GM19372 (cell line): Measurements from ENCODE around the gene ELSPBP1.
"Not testable (repeated sequence)": the region's sequence is repeated elsewhere in the genome, so short reads cannot be mapped to it uniquely, and the experiment has no call there.

Experiments
- ATAC-seq: cut with Tn5 transposase; IDR thresholded peaks from one replicate; pipeline ENCODE4 v1.9.1; 2021; ENCODE audit warnings: mild to moderate bottlenecking, low read depth, moderate library complexity; ENCODE audit not compliant: unreplicated experiment

ELSPBP1 gene

DNA sequence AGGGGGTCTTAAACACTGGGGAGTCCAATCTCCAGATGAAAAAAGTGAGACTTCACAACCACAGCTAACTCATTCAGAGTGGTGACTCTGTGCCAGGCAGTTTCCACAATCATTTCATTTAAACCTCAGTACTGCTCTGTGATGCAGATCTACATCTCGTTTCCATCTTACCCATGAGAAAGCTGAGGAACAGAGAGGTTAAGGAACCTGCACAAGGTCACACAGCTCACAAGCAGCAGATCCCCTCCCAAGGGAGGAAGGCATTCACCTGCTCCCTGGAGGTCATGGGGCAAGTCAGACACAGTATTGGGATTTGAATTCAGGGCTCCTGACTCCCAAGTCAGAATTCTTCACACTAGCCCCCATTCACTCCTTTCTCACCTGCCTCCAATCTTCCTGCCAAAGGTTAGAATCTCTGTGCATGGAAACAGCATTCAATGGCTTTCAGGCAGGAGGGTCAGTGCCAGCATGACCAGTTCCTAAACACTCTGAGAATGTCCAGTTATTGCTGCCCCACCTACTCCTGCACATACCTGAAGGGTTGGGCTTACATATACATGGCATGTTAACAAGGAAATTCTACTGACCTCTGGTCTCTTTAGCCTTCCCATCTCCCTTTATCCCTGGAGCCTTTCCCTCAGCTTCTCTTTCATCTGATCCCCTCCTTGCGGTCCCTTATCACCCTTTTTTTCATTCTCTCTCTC lies 47.6 kb downstream of the ELSPBP1 start:
- ATAC-seq: no peak

GRCh38 chr19:48043675-48044258 lies 49.3 kb downstream of the ELSPBP1 start, which contains the start of gene CABP5:
Gene CABP5, minus strand, starts transcription at chr19:48044079. Its CDS starts 157 bp downstream, at chr19:48043922.
- ATAC-seq: no peak

GRCh38 chr19:48044561-48044960 lies 50.1 kb downstream of the ELSPBP1 start:
- ATAC-seq: no peak

DNA sequence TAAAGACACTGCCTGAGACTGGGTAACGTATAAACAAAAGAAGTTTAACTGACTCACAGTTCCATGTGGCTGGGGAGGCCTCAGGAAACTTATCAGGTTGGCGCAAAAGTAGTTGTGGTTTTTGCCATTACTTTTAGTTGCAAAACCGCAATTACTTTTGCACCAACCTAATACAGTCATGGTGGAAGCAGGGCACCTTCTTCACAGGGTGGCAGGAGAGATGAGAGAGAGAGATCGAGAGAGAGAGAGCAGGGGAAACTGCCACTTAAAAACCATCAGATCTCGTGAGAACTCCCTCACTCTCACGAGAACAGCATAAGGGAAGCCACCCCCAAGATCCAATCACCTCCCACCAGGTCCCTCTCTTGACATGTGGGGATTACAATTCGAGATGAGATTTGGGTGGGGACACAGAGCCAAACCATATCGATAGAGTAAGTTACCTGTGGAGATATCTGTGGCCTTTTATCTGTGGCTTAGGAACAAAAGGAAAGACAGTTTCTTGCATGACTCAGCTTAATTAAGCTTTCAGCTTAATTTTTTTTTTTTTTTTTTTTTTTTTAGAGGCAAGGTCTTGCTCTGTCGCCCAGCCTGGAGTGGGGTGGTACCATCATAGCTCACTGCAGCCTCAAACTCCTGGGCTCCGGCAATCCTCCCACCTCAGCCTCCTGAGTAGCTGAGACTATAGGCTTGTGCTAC lies 57.1 kb downstream of the ELSPBP1 start:
- no peak for ATAC-seq

GRCh38 chr19:48053076-48053475 lies 58.6 kb downstream of the ELSPBP1 start:
- ATAC-seq: no peak

DNA sequence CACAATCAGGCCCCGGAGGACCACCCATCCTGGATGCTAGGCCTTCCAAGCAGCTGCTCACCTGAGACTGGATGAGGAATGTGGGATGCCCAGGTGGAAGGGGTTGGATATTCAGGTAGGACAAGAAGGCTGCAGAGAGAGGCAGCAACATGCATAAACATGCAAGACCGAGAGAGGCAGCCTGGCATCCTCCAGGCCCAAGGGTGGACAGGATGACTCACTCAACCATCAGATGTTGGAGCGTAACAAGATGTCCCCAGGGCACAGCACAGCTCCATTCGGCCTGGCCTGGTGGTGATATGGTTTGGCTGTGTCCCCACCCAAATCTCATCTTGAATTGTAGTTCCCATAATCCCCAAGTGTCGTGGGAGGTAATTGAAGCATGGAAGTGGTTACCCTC lies 59.4 kb downstream of the ELSPBP1 start:
- no peak for ATAC-seq

- ATAC-seq: no peak
Observed at GRCh38 chr19:48059331-48059730, 64.9 kb downstream of the ELSPBP1 start.

GRCh38 chr19:48060381-48060780 lies 65.9 kb downstream of the ELSPBP1 start:
- ATAC-seq: no peak

DNA sequence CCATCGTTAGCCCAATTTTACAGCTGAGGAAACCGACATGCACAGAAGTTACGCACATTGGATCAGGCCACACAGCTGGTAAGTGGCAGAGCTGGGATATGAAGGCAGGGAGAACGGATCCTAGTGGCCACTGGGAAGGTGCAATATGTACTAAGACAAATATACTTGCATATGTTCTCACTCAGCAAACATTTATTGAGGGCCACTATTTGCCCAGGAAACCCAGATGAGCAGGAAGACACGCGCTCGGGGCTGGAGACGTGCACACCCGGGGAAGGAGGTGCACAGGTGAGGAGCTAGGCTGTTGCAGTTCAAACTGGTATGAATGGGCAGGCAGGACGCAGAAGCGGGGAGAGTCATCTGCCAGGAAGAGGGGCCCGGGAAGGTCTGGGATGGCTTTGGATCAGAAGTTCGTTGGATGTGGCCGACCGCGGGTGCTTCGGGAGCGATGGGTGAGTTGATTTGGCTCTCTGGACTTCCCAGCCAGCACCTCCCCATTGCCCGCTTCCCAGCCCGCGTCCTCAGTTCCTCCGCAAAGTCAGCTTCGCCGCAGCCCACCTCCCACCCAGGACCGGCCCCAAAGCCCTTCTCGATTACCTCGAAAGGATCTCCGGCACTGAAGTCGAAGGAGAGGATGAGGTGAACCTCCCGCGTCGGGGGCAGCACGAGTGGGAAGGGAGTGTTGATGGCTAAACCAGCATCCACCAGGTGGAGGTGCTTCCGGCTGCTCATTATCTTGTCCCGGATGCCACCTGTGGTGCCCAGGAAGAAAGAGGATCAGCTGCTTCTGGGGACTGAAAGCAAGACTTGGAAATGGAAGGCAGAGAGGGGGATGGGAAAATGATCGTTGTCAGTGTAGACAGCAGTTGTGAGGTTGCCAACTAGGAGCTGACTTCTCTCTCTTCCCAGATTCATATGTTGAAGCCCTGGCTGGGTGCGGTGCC lies 67.2 kb downstream of the ELSPBP1 start:
- ATAC-seq: no peak

- no peak for ATAC-seq
Observed at GRCh38 chr19:48064509-48064908, 70.1 kb downstream of the ELSPBP1 start.

- ATAC-seq: no peak
Observed at GRCh38 chr19:48069435-48069834, 75.0 kb downstream of the ELSPBP1 start.

DNA sequence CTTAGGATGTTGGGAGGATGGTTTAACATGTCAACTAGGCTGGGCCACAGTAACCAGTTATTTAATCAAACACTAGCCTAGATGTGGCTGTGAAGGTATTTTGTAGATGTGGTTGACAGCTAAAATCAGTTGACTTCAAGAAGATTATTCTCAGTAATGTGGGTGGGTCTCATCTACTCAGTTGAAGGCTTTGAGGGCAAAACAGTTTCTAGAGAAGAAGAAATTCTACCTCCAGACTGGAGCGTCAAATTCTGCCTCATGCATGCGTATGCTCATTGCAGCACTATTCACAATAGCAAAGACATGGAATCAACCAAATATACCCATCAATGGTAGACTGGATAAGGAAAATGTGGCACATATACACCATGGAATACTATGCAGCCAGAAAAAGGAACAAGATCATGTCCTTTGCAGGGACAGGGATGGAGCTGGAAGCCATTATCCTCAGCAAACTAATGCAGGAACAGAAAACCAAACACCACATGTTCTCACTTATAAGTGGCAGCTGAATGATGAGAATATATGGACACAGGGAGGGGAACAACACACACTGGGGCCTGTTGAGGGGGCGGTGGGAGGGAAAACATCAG lies 75.8 kb downstream of the ELSPBP1 start:
- ATAC-seq: not testable (repeated sequence)
